SK-N-SH treated with all-trans-retinoic acid at 6 μM for 48 hours (cell line): ENCODE data around the gene PHLDA1.
"Not testable (repeated sequence)": the region's sequence is repeated elsewhere in the genome, so short reads cannot be mapped to it uniquely, and the experiment has no call there.

Experiments used
- ATAC-seq: fragments of 200-7000 bp; cut with Tn5 transposase; 3 replicates; pipeline ENCODE4 v1.9.1; 2020; ENCODE audit warnings: mild to moderate bottlenecking, moderate library complexity
- ARNTL ChIP-seq: fragments of 450-650 bp; formaldehyde crosslinking; IDR thresholded peaks from 2 replicates; pipeline ENCODE4 v1.5.0; 2020; ENCODE audit warnings: low read depth, mild to moderate bottlenecking, moderate library complexity, borderline replicate concordance
- BACH2 ChIP-seq: fragments of 250-450 bp; sonication (Bioruptor Pico); IDR thresholded peaks from 2 replicates; pipeline ENCODE4 v1.9.0; 2021; ENCODE audit warnings: mild to moderate bottlenecking, borderline replicate concordance
- CSDC2 ChIP-seq: fragments of 250-450 bp; sonication (Bioruptor Pico); IDR thresholded peaks from 2 replicates; pipeline ENCODE4 v1.5.0; 2020; ENCODE audit warnings: mild to moderate bottlenecking, moderate library complexity
- ESRRG ChIP-seq: fragments of 250-450 bp; sonication (Bioruptor Pico); IDR thresholded peaks from 2 replicates; pipeline ENCODE4 v1.6.1; 2021; ENCODE audit warnings: mild to moderate bottlenecking
- GLIS3 ChIP-seq: fragments of 250-450 bp; sonication (Bioruptor Pico); IDR thresholded peaks from 2 replicates; pipeline ENCODE4 v1.5.0; 2020; ENCODE audit warnings: mild to moderate bottlenecking, moderate library complexity
- ISL1 ChIP-seq: fragments of 250-450 bp; sonication (Bioruptor Pico); IDR thresholded peaks from 2 replicates; pipeline ENCODE4 v2.1.2; 2022; ENCODE audit warnings: mild to moderate bottlenecking, moderate library complexity
- PPARA ChIP-seq: fragments of 250-450 bp; sonication (Bioruptor Pico); IDR thresholded peaks from 2 replicates; pipeline ENCODE4 v1.5.0; 2020; ENCODE audit warnings: mild to moderate bottlenecking, borderline replicate concordance
- RARB ChIP-seq: fragments of 250-450 bp; sonication (Bioruptor Pico); IDR thresholded peaks from 2 replicates; pipeline ENCODE4 v1.8.0; 2021; ENCODE audit warnings: mild to moderate bottlenecking, moderate library complexity
- SNAI2 ChIP-seq: fragments of 250-450 bp; sonication (Bioruptor Pico); IDR thresholded peaks from 2 replicates; pipeline ENCODE4 v1.5.0; 2020; ENCODE audit warnings: mild to moderate bottlenecking, moderate library complexity
- TCF4 ChIP-seq: fragments of 250-450 bp; sonication (Bioruptor Pico); IDR thresholded peaks from 2 replicates; pipeline ENCODE4 v1.8.0; 2021; ENCODE audit warnings: mild to moderate bottlenecking, moderate library complexity, borderline replicate concordance
- TOX ChIP-seq: fragments of 250-450 bp; sonication (Bioruptor Pico); IDR thresholded peaks from 2 replicates; pipeline ENCODE4 v1.8.0; 2021; ENCODE audit warnings: mild to moderate bottlenecking, moderate library complexity, borderline replicate concordance
- ZC3H10 ChIP-seq: fragments of 250-450 bp; sonication (Bioruptor Pico); IDR thresholded peaks from 2 replicates; pipeline ENCODE4 v1.5.1; 2021; ENCODE audit warnings: mild to moderate bottlenecking, moderate library complexity
- ZFP3 ChIP-seq: fragments of 250-450 bp; sonication (Bioruptor Pico); IDR thresholded peaks from 2 replicates; pipeline ENCODE4 v1.5.0; 2020; ENCODE audit warnings: mild to moderate bottlenecking, moderate library complexity
- ZNF565 ChIP-seq: fragments of 450-650 bp; formaldehyde crosslinking; conservative IDR thresholded peaks from 2 replicates; pipeline ENCODE4 v1.5.0; 2020; ENCODE audit warnings: low read depth, mild to moderate bottlenecking, moderate library complexity
- ZNF70 ChIP-seq: fragments of 450-650 bp; formaldehyde crosslinking; IDR thresholded peaks from 2 replicates; pipeline ENCODE4 v1.5.0; 2020; ENCODE audit warnings: mild to moderate bottlenecking, moderate library complexity
- TF ChIP-seq, protein P1 (sequence below): fragments of 250-450 bp; sonication (Bioruptor Pico); IDR thresholded peaks from 2 replicates; pipeline ENCODE4 v1.5.1; 2021; ENCODE audit warnings: mild to moderate bottlenecking, moderate library complexity
- TF ChIP-seq, protein P2 (sequence below): fragments of 250-450 bp; sonication (Bioruptor Pico); IDR thresholded peaks from 2 replicates; pipeline ENCODE4 v1.5.1; 2020; ENCODE audit warnings: low read depth, mild to moderate bottlenecking, moderate library complexity
- TF ChIP-seq, protein P3 (sequence below): fragments of 250-450 bp; sonication (Bioruptor Pico); IDR thresholded peaks from 2 replicates; pipeline ENCODE4 v1.8.0; 2021; ENCODE audit warnings: low read depth, mild to moderate bottlenecking, moderate library complexity, borderline replicate concordance

The PHLDA1 gene

DNA sequence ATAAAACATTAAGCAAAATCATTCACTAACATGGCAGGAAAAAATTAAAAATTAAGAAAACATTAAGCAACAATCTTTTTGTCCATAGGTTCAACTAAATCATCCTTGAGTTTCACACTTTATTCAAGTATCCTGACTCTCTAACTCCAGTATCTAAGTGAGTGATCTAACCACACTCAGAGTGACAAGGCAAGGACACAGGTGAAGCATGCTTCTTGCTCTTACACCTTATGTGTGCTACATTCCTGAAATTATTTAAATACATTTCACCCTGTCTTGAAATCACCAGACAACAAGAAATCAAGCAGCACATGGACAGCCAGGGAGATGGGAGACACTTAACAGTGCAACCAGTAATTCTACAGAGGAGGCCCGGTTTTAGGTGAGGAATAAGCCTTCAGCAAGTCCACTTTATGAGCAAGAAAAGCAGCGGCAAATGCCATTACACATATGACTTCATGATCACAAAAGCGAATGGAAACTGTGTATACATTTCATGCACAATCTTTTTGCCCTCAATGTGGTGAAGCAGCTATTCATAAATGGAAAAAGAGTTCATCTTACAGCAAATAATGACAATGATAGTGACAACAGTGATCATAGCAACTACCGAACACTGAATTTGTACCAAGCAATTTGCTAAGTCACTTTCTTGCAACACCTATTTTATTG is 37.4 kb downstream of the PHLDA1 start:
- no peak for ATAC-seq
- no peak for TF ChIP-seq ZC3H10 (CRISPR knock-in tag)
- no peak for TF ChIP-seq ZNF70 (CRISPR knock-in tag)
- no peak for TF ChIP-seq PPARA
- no peak for TF ChIP-seq ARNTL
- TF ChIP-seq GLIS3: no peak
- TF ChIP-seq, protein P1, sequence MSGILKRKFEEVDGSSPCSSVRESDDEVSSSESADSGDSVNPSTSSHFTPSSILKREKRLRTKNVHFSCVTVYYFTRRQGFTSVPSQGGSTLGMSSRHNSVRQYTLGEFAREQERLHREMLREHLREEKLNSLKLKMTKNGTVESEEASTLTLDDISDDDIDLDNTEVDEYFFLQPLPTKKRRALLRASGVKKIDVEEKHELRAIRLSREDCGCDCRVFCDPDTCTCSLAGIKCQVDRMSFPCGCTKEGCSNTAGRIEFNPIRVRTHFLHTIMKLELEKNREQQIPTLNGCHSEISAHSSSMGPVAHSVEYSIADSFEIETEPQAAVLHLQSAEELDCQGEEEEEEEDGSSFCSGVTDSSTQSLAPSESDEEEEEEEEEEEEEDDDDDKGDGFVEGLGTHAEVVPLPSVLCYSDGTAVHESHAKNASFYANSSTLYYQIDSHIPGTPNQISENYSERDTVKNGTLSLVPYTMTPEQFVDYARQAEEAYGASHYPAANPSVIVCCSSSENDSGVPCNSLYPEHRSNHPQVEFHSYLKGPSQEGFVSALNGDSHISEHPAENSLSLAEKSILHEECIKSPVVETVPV (CRISPR knock-in tag): no peak
- no peak for TF ChIP-seq RARB (CRISPR knock-in tag)
- no peak for TF ChIP-seq SNAI2 (CRISPR knock-in tag)
- TF ChIP-seq TOX (CRISPR knock-in tag): no peak
- no peak for TF ChIP-seq TCF4
- no peak for TF ChIP-seq BACH2 (CRISPR knock-in tag)
- TF ChIP-seq, protein P2, sequence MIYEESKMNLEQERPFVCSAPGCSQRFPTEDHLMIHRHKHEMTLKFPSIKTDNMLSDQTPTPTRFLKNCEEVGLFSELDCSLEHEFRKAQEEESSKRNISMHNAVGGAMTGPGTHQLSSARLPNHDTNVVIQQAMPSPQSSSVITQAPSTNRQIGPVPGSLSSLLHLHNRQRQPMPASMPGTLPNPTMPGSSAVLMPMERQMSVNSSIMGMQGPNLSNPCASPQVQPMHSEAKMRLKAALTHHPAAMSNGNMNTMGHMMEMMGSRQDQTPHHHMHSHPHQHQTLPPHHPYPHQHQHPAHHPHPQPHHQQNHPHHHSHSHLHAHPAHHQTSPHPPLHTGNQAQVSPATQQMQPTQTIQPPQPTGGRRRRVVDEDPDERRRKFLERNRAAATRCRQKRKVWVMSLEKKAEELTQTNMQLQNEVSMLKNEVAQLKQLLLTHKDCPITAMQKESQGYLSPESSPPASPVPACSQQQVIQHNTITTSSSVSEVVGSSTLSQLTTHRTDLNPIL (CRISPR knock-in tag): no peak

DNA sequence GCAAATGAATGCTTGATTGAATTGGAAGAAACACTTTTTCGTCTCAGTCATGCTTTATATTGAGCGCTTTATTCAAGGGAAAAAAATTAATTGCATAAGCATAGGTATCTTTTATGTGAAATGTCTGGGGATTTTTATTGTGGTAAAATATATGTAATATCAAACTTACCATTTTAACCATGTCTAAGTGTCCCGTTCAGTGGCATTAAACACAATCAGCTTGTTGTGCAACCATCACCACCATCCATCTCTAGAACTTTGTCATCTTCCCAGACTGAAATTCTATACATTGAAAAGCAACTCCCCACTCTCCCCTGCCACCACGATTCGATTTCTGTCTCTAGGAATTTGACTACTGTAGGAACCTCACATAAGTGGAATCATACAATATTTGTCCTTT is 39.8 kb downstream of the PHLDA1 start:
- TF ChIP-seq TCF4 (no peak), ESRRG (CRISPR knock-in tag) (no peak)
- no peak for ATAC-seq

DNA sequence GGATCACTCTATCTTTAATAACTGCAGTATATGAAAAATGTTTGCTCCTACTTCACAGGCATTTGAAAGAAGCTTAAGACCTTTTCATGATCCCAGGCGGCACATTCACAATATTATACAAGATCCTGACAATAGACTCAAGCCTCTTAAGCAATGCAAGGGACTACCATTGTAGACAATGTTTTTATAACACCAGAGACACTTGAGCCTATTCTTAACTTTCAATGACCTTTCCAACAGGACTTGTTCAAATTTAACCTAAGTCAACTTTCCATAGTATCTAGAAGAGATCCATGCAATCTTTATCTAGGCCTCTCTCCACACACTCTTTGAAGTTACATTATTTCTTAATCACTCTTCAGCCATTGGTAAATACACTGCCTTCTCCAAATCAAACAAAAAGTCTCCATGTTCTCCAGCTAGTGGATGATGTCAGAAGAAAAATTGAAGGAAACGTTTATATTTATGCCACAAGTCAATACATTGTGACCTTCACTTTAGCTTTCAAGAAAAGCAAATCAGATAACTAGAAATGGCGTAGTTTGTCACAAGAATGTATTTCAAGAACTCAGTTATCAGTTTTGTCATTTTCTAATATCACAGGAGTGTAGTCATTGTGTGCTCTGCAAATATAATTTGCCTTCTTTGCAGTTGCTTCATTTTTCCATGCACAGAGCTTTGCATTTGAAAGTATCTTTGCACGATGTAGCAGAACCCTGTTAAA is 41.2 kb downstream of the PHLDA1 start:
- TF ChIP-seq, protein P1 (CRISPR knock-in tag): no peak
- no peak for TF ChIP-seq CSDC2
- no peak for TF ChIP-seq TCF4
- TF ChIP-seq ISL1 (CRISPR knock-in tag): no peak
- TF ChIP-seq, protein P2 (CRISPR knock-in tag): no peak
- TF ChIP-seq ZFP3 (CRISPR knock-in tag): no peak
- TF ChIP-seq PPARA: no peak
- no peak for TF ChIP-seq ZNF70 (CRISPR knock-in tag)
- no peak for TF ChIP-seq ZNF565 (CRISPR knock-in tag)
- TF ChIP-seq GLIS3: no peak
- TF ChIP-seq TOX (CRISPR knock-in tag): no peak
- TF ChIP-seq, protein P3, sequence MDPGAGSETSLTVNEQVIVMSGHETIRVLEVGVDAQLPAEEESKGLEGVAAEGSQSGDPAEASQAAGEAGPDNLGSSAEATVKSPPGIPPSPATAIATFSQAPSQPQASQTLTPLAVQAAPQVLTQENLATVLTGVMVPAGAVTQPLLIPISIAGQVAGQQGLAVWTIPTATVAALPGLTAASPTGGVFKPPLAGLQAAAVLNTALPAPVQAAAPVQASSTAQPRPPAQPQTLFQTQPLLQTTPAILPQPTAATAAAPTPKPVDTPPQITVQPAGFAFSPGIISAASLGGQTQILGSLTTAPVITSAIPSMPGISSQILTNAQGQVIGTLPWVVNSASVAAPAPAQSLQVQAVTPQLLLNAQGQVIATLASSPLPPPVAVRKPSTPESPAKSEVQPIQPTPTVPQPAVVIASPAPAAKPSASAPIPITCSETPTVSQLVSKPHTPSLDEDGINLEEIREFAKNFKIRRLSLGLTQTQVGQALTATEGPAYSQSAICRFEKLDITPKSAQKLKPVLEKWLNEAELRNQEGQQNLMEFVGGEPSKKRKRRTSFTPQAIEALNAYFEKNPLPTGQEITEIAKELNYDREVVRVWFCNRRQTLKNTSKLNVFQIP (CRISPR knock-in tag): no peak
- TF ChIP-seq RARB (CRISPR knock-in tag): no peak

DNA sequence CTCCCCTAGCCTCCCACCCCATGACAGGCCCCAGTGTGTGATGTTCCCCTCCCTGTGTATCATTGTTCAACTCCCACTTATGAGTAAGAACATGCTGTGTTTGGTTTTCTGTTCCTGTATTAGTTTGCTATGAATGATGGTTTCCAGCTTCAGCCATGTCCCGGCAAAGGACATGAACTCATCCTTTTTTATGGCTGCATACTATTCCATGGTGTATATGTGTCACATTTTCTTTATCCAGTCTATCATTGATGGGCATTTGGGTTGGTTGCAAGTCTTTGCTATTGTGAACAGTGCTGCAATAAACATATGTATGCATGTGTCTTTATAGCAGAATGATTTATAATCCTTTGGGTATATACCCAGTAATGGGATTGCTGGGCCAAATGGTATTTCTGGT is 43.9 kb downstream of the PHLDA1 start:
- not testable (repeated sequence) for ATAC-seq

More for the DNA sequence above, 41.2 kb downstream of the PHLDA1 start:
- ATAC-seq: no peak
